Mesodermal cell (in vitro differentiated cells): ENCODE measurements around the gene CTRB1.

Experiments used
- H3K27ac ChIP-seq: 2 replicates; pipeline ENCODE4 v1.7.0; 2013; ENCODE audit warnings: mild to moderate bottlenecking, low read depth, low read length, moderate library complexity; ENCODE audit not compliant: severe bottlenecking
- H3K36me3 ChIP-seq: 2 replicates; pipeline ENCODE4 v1.7.1; 2013; ENCODE audit warnings: mild to moderate bottlenecking, low read length, moderate library complexity; ENCODE audit not compliant: control insufficient read depth, insufficient read depth
- H3K4me1 ChIP-seq: one replicate; pipeline ENCODE4 v1.7.1; 2013; ENCODE audit warnings: mild to moderate bottlenecking, low read length; ENCODE audit not compliant: insufficient read depth, control insufficient read depth, poor library complexity, severe bottlenecking
- H3K4me3 ChIP-seq: 2 replicates; pipeline ENCODE4 v1.7.0; 2013; ENCODE audit warnings: low read length, control low read depth, mild to moderate bottlenecking; ENCODE audit not compliant: insufficient read depth, poor library complexity, severe bottlenecking; ENCODE audit errors: extremely low read depth
- H3K9me3 ChIP-seq: 2 replicates; pipeline ENCODE4 v1.7.1; 2013; ENCODE audit warnings: mild to moderate bottlenecking, low read length, moderate library complexity; ENCODE audit not compliant: control insufficient read depth
- WGBS, 2 experiments: methylation state at CpG; one replicate each; pipeline ENCODE4 v1.1.5; 2013; ENCODE audit warnings: missing lambda C conversion rate in 2 of 2; ENCODE audit not compliant: insufficient coverage in 2 of 2; 5-methylcytosine and 5-hydroxymethylcytosine counted together

CTRB1 gene

DNA sequence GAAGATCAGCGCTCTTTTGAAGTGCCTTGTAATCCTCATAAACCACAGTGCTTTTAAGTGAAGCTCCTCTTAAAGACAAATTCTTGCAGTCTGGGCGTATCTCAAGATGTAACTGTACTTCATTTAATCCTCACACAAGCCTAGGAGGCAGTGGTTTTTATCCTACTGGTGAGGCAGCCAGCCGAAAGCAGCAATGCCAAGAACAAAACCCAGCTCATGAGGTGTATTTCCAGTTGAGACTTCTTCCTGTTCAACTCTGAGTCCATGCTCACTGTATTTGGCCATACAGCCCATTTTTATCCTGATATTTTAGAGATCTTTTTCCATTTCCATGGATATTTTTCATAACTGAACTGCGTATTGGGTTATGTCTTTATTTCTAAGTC lies 25.5 kb upstream of the CTRB1 start:
- whole genome bisulfite sequencing, 2 experiments: 100% methylated on average over 2 of the region's 4 CpGs
- Histone ChIP-seq H3K27ac (no peak overlapping the region), H3K4me1 (peaks cover 6% of the 10 kb centered on the region), H3K9me3 (no peaks in the 10 kb centered on the region), H3K4me3 (no peak overlapping the region), H3K36me3 (no peaks in the 10 kb centered on the region)

- WGBS, 2 experiments: 91 to 93% methylated on average over 7 to 8 of the region's 10 CpGs
- Histone ChIP-seq H3K36me3 (no peaks in the 10 kb centered on the region), H3K4me3 (no peak overlapping the region), H3K9me3 (no peaks in the 10 kb centered on the region), H3K4me1 (peaks cover 7% of the 10 kb centered on the region), H3K27ac (no peak overlapping the region)
Observed at GRCh38 chr16:75193730-75194444, 24.9 kb upstream of the CTRB1 start.

- Histone ChIP-seq H3K9me3 (no peaks in the 10 kb centered on the region), H3K36me3 (no peaks in the 10 kb centered on the region)
- 91 to 92% methylated on average over 23 to 24 of the region's 24 CpGs for WGBS, 2 experiments
Observed at GRCh38 chr16:75195811-75196790, 22.7 kb upstream of the CTRB1 start.

DNA sequence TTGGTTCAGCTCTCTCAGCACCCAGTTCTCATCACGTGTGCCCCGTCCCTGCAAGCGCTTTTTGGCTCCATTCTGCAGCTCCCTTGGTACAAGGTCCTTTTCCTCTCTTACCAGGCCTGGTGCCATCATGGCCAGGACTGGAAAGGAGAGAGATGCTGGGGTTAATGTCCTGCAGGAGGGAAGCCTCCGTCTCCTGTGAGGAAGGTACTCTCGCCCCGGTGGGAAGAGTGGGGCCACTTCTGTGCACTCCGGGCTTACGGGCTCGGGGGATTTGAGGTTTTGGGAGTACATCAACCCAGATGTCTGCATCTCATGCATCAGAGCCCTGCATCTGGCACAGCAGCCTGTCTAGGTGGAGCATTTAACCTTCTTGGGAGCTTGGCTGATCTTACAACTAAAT lies 22.0 kb upstream of the CTRB1 start:
- Histone ChIP-seq H3K9me3 (no peaks in the 10 kb centered on the region), H3K4me1 (peaks cover 7% of the 10 kb centered on the region), H3K4me3 (no peak overlapping the region), H3K27ac (no peak overlapping the region), H3K36me3 (no peaks in the 10 kb centered on the region)
- WGBS, 2 experiments: 87 to 96% methylated on average over 7 to 9 of the region's 9 CpGs

More at GRCh38 chr16:75195811-75196790, 22.7 kb upstream of the CTRB1 start:
- H3K27ac ChIP-seq: no peak overlapping the region
- no peak overlapping the region for H3K4me3 ChIP-seq
- H3K4me1 ChIP-seq: peaks cover 7% of the 10 kb centered on the region

DNA sequence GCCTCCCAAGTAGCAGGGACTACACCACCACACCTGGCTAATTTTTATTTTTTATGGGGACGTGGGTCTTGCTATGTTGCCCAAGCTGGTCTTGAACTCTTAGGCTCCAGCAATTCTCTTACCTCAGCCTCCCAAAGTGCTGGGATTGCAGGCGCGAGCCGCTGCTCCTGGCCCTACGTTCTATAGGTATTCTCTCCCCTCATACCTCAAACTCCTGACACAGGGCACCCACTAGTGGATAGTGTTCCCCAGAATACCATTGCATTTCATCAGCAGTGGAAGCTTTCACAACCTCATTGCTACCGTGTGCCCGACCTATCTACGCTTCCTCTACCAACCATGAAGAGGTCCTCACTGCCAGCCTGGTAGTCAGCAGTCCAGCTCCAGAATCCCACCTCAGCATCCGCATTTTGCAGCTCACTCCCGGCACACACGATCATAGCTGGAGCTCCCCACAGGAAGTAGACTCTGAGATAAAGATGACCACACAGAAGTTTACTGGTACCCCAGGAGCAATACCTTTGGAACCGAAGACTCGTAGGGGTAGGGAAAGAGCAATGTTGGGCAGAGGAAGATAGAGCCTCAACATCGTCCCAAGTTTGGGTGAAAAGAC lies 21.2 kb upstream of the CTRB1 start:
- no peak overlapping the region for H3K27ac ChIP-seq
- no peaks in the 10 kb centered on the region for H3K9me3 ChIP-seq
- peaks cover 7% of the 10 kb centered on the region for H3K4me1 ChIP-seq
- WGBS, 2 experiments: 88% methylated on average over 10 to 14 of the region's 14 CpGs
- H3K36me3 ChIP-seq: no peaks in the 10 kb centered on the region
- no peak overlapping the region for H3K4me3 ChIP-seq

GRCh38 chr16:75198135-75198600 lies 20.6 kb upstream of the CTRB1 start:
- H3K9me3 ChIP-seq: no peaks in the 10 kb centered on the region
- H3K4me1 ChIP-seq: peaks cover 7% of the 10 kb centered on the region
- H3K27ac ChIP-seq: no peak overlapping the region
- H3K4me3 ChIP-seq: no peak overlapping the region
- H3K36me3 ChIP-seq: no peaks in the 10 kb centered on the region
- WGBS, 2 experiments: 84 to 85% methylated on average over 15 to 16 of the region's 18 CpGs

DNA sequence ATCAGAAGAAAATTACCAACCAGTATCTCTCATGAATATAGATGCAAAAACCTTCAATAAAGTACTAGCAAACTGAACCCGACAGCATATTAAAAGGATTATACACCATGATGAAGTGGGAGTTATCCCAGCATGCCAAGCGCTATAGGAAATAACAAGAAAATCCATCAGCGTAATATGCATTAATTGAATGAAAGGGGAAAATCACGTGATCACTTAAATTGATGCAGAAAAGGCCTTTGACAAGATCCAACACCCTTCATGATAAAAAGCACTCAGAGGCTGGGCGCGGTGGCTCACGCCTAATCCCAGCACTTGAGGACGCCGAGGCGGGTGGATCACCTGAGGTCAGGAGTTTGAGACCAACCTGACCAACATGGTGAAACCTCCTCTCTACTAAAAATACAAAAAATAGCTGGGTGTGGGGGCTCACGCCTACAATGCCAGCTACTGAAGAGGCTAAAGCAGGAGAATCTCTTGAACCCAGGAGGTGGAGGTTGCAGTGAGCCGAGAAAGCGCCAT lies 16.7 kb upstream of the CTRB1 start:
- WGBS, 2 experiments: 95 to 97% methylated on average over 5 to 7 of the region's 13 CpGs
- no peak overlapping the region for H3K27ac ChIP-seq
- H3K9me3 ChIP-seq: no peaks in the 10 kb centered on the region
- H3K4me1 ChIP-seq: peaks cover 7% of the 10 kb centered on the region
- H3K36me3 ChIP-seq: no peaks in the 10 kb centered on the region
- no peak overlapping the region for H3K4me3 ChIP-seq

GRCh38 chr16:75203096-75203495 lies 15.7 kb upstream of the CTRB1 start:
- Histone ChIP-seq H3K4me3 (no peak overlapping the region), H3K9me3 (no peaks in the 10 kb centered on the region), H3K36me3 (no peaks in the 10 kb centered on the region), H3K4me1 (peaks cover 3% of the 10 kb centered on the region), H3K27ac (no peak overlapping the region)
- WGBS, 2 experiments: 87 to 95% methylated on average over 10 of the region's 12 CpGs

GRCh38 chr16:75203667-75204409 lies 14.9 kb upstream of the CTRB1 start:
- Histone ChIP-seq H3K9me3 (no peaks in the 10 kb centered on the region), H3K4me3 (no peak overlapping the region), H3K4me1 (no peaks in the 10 kb centered on the region), H3K27ac (no peak overlapping the region), H3K36me3 (no peaks in the 10 kb centered on the region)
- WGBS, 2 experiments: 72 to 79% methylated on average over 11 to 12 of the region's 13 CpGs

- H3K9me3 ChIP-seq: no peaks in the 10 kb centered on the region
- no peaks in the 10 kb centered on the region for H3K36me3 ChIP-seq
- H3K27ac ChIP-seq: no peak overlapping the region
- WGBS, 2 experiments: 90 to 94% methylated on average over 2 of the region's 6 CpGs
- H3K4me1 ChIP-seq: no peaks in the 10 kb centered on the region
- no peak overlapping the region for H3K4me3 ChIP-seq
Observed at GRCh38 chr16:75204410-75204758, 14.4 kb upstream of the CTRB1 start.
